NCI-H82 (cell line): Measurements from ENCODE around the gene SBNO1.
A peak's percentile ranks its signal among the peaks of the same experiment; 100 is the strongest.

Experiments
- DNase-seq: peaks from one replicate; lab custom pipeline; 2025; lab: John Stamatoyannopoulos, UW

Gene SBNO1

DNA sequence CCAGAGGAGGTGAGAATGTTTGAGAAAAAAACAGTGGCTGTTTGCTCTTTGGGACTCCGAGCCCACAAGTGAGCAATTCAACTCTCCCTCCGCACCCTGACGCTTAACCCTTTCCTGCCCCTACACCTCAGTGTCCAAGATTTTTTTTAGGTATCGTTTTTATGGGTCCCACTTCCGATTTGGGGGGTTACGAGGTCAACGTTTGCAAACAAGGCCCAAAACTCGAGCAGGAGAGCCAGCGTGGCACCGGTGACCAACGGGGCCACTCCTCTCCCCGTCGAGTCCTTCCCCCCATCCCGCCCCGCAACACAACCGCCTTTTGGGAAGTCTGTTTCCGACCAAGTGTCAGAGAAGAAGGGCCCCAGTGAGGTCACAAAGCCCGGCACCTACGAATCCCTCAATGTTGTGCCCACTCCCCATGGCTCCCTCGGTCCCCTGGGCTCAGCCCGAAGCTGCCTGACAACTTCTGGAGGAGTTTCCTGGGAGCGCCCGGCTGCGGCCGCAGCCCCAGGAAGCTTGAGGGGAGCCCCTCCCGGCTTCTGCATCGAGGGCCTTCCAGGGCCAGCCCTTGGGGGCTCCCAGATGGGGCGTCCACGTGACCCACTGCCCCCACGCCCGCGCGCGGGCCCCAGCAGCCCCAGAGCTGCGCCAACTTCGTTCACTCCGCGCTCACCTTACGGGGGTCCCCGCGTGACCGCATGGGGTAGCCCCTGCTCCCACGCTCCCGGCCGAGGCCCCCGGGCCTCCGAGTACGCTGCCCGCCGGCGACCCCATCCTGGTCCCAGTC, 94.2 kb downstream of the SBNO1 start:
- DNase-seq: peak; percentile 35

DNA sequence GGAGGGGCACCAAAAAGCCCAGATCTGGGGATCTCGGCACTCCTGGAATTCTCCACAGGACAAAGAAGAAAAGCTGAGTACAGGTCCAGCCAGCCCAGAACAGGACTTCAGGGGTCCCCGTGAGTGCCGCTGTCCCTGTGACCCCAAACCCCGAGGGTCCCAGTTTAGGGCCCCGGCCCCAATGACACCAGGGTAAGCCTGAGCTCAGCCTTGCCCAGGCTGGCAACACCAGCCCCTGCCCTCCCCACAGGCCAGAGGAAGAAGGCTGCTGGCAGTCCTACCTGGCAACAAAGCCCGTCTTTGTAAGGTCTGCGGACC, 94.8 kb downstream of the SBNO1 start:
- no peak for DNase-seq

DNA sequence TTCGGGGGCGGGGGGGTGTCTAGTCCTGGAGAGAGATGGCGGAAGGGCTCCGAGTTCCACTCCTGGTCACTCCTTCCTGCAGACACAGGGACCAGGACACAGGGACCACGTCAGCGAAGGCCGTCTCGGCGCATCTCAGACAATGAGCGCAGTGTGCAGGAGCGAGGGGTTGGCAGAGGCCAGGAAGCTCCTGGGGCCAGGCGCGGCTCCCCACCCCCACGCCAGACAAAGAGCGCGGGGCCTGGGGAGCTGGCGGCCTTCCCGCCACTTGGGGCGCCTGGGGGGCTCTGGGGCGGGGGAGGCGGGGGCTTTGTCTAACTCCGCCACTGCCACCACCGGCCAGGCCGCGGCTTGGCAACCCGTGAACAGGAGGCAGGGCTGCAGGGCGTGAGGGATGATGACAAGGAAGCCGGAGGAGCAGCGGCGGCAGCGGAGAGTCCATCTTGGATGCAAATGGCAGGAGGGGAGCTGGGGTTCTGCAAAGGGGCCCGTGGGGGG, 95.2 kb downstream of the SBNO1 start:
- DNase-seq: peak; percentile 38

DNA sequence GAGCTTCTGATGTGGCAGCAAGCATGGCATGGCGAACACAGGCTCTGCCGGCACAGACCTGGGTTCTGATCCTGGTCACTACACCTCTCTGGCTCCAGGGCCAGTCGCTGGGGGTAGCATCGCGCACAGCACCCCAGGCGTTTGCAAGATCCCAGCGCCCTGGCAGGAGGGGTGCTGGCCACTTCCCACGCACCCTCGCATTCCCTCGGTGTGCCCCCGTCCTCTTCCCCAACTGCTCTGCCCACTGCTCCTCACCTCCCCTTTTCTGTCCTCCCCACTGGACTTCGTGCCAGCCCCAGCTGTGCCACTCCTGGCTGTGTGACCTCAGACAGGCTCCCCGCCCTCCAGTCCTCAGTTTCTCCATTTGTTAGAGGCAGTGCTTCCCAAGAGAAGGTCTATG, 95.8 kb downstream of the SBNO1 start:
- DNase-seq: no peak

DNA sequence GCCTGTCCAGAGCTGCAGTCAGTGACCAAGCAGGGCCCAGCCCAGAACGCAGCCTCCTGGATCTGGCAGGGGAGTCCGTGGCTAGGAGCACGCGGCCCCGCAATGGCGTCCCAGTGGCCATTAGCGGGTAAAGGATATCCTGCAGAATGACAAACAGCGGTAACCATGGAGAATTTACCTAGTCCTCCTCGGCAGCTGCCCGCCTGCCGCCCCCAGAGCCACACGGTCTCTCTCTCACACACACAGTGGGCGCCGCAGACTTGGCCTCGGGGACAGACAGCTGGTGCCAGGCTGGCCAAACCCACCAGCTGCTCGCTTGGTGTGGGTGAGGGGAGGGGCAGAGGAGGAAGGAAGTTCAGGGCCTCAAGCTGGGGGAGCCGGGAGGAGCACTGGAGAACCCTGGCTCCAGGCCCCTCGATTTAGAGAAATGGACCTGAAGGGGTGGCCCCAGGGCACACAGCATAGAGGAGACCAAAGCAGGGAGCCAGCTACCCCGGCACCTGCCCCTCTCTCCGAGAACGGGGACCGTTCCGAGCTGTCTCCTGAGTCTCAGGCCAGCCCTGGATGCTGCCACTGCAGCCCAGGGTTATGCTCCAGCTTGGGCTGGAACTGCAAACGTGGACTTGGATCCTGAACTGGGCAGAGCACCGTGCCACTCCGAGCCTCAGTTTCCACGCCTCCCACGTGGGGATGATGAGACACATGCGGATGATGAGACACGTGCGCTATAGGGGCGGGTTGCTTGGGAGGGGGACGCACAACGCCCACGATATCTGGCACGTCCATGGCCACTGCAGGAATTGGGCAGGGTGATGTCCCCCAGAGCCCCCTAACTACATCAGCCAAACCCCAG, 96.4 kb downstream of the SBNO1 start:
- DNase-seq: peak; percentile 24

DNA sequence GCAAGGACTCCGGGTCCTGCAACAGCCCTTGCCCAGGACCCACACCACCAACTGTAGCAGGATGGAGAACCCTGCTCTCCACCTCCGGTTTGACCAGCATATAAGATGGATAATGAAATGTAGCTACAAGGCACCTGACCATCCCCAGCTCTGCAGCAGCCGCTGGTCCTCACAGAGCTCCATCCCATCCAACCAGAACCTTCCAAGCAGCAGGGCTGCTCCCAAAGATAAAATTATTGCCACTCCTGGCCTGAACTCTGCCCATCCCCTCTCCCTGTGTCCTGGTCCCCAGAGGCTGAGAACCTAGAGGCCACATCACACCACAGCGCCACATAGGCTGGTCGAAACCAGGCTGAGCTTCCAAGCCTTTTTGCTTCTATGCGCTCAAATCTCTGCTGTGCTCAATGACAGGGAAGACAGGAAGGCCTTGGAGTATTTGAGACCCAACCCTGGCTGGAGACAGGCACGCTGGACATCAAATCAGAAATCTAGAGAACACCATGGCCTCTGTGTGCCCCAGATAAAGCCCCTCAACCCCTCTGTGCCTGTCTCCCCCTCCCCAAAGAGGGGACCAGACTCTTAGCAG, 97.2 kb downstream of the SBNO1 start:
- no peak for DNase-seq

DNA sequence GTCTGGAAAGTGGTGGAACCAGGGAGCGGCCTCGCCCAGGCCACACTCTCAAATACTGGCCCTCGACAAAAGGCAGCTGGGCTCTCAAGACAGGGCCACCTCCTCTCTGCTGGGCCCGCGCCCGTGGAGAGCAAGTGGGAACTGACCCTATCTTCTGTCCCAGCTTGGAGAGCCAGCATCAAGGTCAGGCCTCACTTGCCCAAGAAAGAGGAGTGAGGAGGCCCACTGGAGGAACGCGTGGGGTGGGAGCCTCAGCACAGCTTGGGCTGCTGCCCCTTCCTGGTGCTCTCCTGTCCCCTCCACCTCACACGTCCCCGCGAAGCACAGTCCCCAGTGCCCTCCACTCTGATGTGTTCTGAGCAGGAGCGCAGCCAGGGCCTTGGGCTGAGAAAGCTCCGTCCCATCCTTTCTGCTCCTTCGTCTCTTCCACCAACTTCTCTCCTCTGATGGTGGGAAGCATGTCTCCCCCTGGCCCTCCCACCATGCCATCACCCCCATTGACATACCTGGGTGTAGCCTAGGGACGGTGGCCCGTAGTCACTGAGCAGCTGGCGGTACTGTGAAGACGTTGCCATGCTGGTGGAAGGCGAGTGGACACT, 97.9 kb downstream of the SBNO1 start:
- DNase-seq: no peak

DNA sequence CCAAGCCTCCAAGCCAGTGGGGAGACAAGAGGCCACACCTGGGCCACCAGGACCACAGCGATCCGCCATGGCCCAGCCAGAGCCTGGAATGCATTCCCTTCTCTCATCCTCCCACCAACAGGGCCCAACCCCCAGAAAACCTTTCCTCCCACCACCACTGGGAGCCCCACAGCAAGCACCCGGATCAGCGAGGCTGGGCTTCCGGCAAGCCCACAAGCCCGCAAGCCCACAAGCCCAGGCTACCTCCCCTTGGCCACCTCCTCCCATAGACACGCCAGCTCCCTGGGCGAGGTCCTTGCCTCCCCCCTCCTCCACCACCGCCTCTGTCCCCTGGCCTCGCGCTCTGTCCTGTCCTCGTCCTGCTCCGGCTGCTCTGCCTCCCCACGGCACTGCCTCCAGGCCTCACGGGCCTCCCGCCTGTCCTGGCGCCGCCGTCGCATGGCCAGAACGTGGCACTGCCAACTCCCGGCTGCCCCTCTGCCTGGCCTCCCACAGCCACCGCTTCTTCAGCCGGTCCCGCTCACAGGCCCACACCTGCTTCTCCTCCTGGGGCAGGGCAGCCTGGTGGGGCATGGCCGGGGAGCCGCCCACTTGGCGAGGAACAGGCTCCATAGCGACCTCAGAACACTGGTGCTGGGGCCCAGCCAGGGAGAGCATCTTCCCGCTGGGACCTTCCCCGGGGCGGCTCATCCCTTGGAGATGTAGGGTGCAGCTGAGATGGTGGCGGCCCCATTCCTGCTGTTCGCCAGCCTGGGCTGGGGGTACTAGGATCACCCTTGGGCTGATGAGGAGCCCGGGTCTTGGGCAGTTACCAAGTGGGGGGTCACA, 98.6 kb downstream of the SBNO1 start:
- DNase-seq: no peak

DNA sequence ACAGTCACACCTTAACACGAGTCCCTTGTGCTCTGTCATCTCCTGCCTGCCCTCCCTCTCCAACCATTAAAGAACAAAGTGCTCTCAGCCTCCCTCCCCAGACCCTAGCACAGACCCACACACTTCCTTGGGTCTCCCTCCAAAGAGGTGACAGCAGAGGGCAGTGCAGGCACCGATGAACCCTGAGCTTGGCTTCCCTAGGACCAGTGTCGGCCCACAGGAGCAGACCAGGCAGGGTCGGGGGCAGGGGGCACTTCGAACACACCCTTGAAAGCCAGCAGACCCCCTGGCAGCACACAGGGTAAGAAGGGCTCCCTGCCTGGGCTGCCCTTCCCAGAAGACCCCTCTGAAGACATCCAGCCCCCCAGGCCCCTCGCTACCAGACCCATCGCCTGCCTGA, 100.0 kb downstream of the SBNO1 start:
- peak; percentile 49 for DNase-seq

DNA sequence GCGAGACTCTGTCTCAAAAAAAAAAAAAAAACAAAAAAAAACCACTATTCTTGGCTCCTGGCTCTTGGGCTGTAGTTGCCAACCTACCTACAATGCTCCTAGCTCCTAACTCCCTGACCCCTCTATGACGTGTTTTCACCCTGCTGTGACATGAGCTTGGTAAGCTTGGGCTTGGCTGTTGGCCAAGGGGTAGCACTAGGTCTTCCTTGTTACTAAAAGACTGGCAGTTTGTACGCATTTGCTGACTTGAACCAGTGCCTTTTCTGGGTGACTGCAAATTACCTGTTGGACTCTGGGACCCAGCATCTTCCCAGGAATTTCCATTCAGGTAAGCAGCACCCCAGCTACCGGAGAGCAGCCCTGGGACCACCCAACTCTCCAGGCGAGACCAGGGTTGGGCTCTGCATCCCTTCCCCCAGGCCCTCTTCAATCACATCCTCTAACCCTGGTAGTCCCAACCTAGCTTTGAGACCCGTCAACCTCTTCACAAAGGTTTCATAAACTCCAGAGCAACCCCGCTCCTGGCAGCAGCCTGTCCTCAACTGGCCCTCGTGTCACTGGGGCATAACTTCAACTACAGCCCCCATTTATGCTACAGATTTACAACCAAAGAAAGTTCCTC, 101.3 kb downstream of the SBNO1 start:
- DNase-seq: no peak

DNA sequence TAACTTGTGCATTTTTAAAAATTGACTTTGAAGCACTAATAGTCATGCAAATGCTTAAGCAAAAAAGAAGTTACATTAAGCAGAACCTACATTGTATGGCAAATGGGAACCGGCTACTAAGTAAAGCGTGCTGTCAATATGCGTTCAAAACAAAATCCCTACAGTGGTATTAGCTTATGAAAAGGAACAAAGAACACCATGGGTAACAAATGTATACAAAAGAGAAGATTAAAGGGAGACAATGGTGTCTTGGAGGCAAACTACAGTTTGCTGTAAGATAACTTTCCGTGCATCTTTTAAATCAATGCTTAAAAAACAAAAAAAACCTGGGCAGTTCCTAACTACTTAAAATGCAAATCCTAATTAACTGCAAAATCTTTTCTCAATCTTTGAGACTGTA, 103.5 kb downstream of the SBNO1 start:
- no peak for DNase-seq

DNA sequence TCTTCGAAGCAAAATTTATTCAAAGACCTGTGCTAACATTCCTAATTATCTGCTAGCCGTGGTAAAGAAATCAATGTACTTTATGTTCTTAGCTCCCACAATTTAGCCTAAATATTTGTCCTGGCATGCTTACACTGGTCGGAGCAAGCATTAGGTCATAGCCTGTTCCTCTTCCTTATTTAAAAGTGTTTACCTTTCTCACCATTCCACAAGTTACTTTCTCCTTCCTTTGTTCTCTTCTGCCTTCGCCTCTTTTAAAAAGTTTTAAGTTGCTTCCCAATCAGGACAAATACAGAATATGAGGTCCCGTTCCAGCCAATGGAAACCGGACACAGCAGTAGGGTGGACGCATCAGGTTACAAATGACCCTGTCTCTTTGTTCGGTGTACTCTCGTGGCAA, 104.6 kb downstream of the SBNO1 start:
- no peak for DNase-seq

DNA sequence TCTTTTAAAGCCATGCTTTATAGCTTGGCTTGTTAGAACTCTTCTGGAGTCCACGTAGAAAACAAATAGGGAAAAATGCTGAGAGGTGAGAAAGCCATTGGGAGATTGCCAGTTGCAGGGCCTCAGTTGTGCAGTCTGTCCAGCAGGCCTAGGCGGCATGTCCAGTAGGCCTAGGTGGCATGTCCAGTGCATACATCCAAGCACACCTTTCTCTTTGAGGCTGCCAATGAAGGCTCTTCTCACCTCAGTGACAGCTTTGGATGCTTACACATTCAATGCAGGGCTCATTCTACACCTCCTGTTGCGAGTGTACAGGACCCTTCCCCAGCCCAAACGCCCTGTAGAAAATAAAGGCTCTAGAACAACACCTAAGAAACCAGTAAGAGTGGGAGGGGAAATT, 106.1 kb downstream of the SBNO1 start:
- no peak for DNase-seq

DNA sequence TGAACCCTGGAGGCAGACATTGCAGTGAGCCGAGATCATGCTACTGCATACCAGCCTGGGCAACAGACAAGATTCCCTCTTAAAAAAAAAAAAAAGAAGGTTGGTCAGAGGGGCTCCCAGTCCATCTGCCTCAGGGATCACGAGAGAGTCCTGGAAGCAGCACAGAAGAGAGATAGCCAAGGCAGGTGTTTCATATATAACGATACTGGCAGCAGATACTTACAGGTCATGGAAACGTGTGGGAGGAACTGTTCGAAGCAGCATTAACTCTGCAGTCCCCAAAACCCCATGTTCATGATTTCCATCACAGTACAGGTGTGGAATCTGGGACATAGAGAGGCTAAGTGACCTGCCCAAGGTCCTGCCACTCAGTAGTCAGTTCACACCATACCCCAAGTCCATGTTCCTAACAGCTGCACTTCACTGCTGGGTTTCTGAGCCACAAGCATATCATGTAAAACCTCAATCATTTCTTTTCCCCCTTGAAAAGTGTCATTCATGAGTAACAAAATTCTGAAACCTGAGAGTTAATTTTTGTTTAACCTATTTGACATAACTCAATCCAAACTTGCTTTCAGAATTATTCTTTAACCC, 109.7 kb downstream of the SBNO1 start:
- no peak for DNase-seq

DNA sequence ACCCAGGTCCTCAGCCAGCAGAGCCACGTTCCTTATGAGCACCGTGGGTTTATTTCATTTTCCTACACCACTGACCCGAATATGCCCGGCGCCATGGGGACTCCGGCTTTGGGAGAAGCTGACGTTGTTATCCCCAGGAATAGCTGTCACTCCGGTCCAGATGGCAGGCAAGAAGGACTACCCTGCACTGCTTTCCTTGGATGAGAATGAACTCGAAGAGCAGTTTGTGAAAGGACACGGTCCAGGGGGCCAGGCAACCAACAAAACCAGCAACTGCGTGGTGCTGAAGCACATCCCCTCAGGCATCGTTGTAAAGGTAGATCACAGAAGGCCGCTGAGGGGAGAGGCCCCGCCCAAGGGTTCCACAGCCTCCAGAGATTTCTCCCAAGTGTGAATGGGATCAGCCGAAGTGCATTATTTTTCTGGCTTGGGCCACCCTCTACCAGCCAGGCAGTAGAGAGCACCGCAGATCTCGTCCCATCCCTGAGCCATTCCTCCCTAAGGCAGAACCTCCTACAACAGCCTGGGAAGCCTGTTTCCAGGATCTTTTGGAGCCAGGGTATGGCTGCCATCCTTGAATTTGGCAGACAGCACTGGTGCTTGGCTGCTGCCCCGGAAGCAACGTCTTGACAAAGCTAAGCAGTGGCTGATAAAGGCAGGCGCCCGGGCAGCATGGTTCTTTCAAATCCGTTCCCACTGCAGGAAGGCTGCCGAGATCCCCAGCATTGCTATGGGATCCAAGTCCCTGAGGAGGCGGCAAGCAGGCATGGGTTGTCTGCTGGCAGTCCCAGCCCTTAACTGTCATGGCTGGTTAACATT, 110.8 kb downstream of the SBNO1 start:
- peak; percentile 85 for DNase-seq

DNA sequence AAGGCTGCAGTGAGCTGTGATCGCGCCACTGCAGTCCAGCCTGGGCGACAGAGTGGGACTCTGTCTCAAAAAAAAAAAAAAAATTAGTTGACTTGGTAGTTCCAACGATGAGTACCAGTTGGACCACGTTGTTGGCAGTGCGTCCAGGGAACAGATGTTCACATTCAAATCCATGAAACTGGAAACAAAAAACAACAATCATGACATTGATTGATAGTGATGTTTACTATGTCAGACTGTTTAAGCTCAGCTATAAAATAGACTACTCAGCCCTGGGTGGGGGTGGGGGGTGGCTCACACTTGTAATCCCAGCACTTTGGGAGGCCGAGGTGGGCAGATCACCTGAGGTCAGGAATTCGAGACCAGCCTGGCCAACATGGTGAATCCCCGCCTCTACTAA, 112.3 kb downstream of the SBNO1 start:
- peak; percentile 93 for DNase-seq

DNA sequence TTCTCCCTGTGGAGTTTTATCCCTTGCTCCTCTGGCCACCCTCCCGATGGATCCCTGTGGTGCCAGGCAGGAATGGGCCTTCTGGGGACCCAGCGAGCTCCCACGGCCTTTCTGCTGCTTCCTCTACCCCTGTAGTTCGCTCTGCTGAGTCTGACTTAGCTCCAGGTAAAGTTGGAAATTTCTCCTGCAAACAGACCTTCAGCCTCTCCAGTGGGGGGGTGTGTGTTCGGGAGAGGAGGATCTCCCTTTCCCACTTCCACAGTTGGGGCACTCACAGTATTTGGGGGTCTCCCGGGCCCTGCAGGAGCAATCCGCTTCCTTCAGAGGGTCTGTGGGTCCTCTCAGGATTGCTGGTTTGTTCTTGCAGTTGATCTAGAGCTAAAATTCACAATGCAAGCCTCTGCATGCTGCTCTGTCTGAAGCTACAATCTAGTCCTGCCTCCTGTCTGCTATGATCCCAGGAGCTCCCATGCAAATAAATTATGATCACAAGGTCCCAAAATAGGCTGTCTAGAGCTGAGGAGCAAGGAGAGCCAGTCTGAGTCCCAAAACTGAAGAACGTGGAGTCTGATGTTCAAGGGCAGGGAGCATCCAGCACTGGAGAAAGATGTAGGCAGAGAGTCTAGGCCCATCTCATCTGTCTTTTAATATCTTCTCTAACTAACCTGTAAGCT, 113.1 kb downstream of the SBNO1 start:
- DNase-seq: no peak

DNA sequence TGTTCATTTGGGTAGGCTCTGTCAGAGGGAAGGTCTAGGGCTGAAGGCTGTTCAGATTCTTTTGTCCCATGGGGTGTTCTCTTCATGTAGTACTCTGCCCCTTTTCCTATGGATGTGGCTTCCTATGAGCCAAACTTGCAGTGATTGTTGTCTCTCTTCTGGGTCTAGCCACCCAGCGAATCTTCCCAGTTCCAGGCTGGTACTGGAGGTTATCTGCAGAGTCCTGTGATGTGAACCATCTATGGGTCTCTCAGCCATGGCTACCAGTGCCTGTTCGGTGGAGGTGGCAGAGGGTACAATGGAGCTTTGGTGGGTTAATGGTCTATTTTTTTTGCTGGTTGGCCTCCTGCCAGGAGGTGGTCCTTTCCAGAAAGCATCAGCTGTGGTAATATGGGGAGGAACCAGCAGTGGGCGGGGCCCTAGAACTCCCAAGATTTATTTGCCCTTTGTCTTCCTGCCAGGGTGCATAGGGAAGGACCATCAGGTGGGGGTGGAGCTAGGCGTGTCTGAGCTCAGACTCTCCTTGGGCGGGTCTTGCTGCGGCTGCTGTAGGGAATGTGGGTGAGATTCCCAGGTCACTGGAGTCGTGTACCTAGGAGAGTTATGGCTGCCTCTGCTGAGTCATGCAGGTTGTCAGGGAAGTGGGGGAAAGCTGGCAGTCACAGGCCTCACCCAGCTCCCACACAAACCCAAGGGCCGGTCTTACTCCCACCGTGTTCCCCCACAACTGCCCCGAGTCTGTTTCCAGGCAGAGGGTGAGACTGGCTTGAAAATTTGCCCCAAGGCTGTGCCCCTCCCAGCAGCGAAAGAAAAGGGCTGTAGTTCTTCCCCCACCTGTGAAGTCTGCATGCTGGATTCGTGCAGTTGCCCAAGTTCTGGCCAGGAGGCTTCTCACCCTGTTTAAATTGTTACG, 113.9 kb downstream of the SBNO1 start:
- peak; percentile 98 for DNase-seq
